ENCODE measurements around the gene POLG. TPM values are rescaled to one million over a fixed set of nuclear protein-coding genes. Genes with fewer than 3 reads are reported as not detected.

The POLG gene
- total and polyA plus RNA-seq, 2 of the 13 experiments (the other 11 are each of a cell fraction or from before 2014, with no cell fraction given) = 26.6 to 35.5 TPM

DNA sequence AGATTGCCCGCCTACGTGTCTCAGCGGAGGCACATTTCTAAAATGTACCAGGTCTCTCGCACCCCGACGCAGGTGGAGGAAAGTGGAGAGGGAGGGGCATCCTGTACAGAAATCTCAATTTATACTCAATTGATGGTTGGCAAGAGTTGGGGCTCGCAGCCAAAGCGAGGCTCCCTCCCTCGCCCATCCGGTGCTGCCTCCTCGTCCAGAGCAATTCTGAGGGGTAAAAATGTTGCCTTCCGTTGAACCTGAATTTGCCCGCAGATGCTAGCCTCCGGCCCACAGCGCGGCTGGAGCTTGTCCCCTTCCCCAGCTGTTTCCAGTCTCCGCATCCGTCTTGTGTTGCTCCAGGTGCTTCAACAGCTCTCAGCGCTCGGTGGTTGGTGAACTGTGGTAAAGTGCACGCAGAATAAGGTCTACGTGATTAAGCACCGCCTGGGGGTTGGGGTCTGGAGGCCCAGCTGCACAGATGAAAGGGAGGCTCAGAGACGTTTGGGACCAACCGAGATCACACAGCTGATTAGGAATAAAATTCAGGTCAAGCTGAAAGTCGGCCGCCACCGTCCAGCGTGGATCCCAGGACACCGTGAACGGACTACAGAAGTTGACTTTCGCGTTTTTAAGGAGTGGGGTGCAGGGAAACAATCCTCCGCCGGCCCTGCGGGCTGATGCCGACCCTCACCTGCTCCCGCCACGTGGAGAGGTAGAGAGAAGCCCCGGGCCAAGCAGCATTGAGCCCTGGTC is 846 bp upstream of the POLG start (continued):
- TF ChIP-seq ZSCAN30 (CRISPR knock-in tag; IDR thresholded peaks at IDR 0.05) (peak; percentile 13; the same call in 1 of the 2 replicates), SP4 (CRISPR knock-in tag; IDR thresholded peaks at IDR 0.05) (peak; percentile 52; the same call in 1 of the 2 replicates), EP300 (IDR thresholded peaks at IDR 0.05; ENCODE audit: low read depth in 2 of 2, low read length in 2 of 2) (no peak), EP300 (CRISPR knock-in tag; IDR thresholded peaks at IDR 0.05; ENCODE audit: borderline replicate concordance) (peak; percentile 39; the same call in 1 of the 2 replicates), KLF9 (CRISPR knock-in tag; IDR thresholded peaks at IDR 0.05; ENCODE audit: low read depth) (no peak), SSRP1 (CRISPR knock-in tag; IDR thresholded peaks at IDR 0.05) (peak; percentile 93; the same call in 1 of the 2 replicates), ATF1 (CRISPR knock-in tag; IDR thresholded peaks at IDR 0.05) (peak; percentile 32), ZNF777 (CRISPR knock-in tag; IDR thresholded peaks at IDR 0.05) (no peak)
- TF ChIP-seq, protein P1, sequence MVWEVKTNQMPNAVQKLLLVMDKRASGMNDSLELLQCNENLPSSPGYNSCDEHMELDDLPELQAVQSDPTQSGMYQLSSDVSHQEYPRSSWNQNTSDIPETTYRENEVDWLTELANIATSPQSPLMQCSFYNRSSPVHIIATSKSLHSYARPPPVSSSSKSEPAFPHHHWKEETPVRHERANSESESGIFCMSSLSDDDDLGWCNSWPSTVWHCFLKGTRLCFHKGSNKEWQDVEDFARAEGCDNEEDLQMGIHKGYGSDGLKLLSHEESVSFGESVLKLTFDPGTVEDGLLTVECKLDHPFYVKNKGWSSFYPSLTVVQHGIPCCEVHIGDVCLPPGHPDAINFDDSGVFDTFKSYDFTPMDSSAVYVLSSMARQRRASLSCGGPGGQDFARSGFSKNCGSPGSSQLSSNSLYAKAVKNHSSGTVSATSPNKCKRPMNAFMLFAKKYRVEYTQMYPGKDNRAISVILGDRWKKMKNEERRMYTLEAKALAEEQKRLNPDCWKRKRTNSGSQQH (CRISPR knock-in tag; IDR thresholded peaks at IDR 0.05; ENCODE audit: low read depth) = peak; percentile 3; the same call in 1 of the 2 replicates

DNA sequence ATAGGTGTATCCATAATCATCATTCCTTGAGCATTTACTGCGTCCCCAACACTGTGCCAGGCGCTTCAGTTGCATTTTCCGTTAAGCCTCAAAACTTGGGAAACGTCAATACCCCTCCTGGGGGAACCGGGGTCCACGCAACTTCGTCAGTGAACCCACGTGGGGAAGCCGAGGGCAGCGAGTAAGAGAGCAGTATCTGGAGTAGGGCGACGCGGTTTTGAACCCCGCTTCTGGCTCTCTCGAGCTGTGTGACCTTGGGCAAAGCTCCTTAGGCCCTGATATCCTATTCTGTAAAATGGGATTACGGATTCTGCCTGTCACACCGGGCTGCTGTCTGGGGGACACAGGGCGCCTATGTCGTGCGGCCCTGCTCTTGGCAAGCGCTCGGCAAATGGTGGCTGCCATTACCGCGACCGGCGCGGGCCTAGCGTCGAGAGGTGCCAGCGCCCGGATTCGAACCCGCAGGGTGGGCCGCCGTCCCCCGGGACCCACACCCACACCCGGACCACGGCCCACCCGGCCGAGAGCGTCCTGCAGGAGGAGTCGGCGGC is 590 bp downstream of the POLG start:
- in situ Hi-C loops (cut with HindIII; ENCODE audit: extremely low pct_ligation_motif_present, low pct_unique_long_range_greater_than_20kb) = no loop called here
- intact Hi-C loops (cut with micrococcal nuclease; ENCODE audit: unreplicated experiment) = loop anchor here (1.0 kb wide), 1 partner anchor 91 kb away; the partner anchor contains the start of gene FANCI
- ATAC-seq (no peak), FAIRE-seq (no peak), DNase-seq (ENCODE audit: low spot score) (no peak)
- Histone ChIP-seq H3K36me3 (replicated peaks in 1 of 2; ENCODE audit: control insufficient read depth in 1 of 2, insufficient read depth in 2 of 2, low read length in 2 of 2) (peaks cover 19 to 36% of the 10 kb centered on the region in 2 experiments), H3K27ac (ENCODE audit: extremely low read length, insufficient read depth, low read length) (peak overlapping the region; percentile 83), H3K4me1 (ENCODE audit: insufficient read depth, low read length) (peaks cover 57% of the 10 kb centered on the region), H3K27me3 (ENCODE audit: control insufficient read depth in 1 of 2, insufficient read depth in 2 of 2, low read length in 2 of 2) (peaks cover 0 to 5% of the 10 kb centered on the region in 2 experiments; a peak in 1 of 5 replicates), H4K20me1 (ENCODE audit: insufficient read depth, low read length) (peaks cover 7% of the 10 kb centered on the region; the same call in 1 of the 2 replicates), H3K4me3 (replicated peaks in 1 of 3; ENCODE audit: insufficient read depth in 1 of 3, low read depth in 2 of 3, low read length in 3 of 3) (peak overlapping the region; percentile 86 to 91 (median 88)), H3K79me2 (ENCODE audit: insufficient read depth, low read length) (peaks cover 27% of the 10 kb centered on the region), H3K9ac (ENCODE audit: insufficient read depth, low read depth, low read length) (peak overlapping the region; percentile 85), H3K4me2 (ENCODE audit: low read depth, low read length) (peak overlapping the region; percentile 92), H3K9me3 (ENCODE audit: low read length) (no peaks in the 10 kb centered on the region), H2AFZ (ENCODE audit: low read length) (no peak overlapping the region)
- CTCF ChIA-PET (ENCODE audit: low intra/inter-chr PET ratio, low total read pairs) = no interaction called here
- POLR2A ChIA-PET = interaction anchor here (1.0 to 1.2 kb wide), 3 partner anchors 12 to 245 kb away, joined by 3 to 9 read pairs (median 3); partner anchors contain the start of gene ABHD2
- WGBS (ENCODE audit: low lambda C conversion rate) = under 1% methylated on average over 27 of the region's 43 CpGs
- BruUV-seq (replicated peaks) = no TSS peak
- TF ChIP-seq ONECUT2 (CRISPR knock-in tag; IDR thresholded peaks at IDR 0.05) = no peak
- TF ChIP-seq KDM5B (CRISPR knock-in tag; IDR thresholded peaks at IDR 0.05; ENCODE audit: borderline replicate concordance) = no peak
- no peak for TF ChIP-seq ZNF782 (CRISPR knock-in tag; IDR thresholded peaks at IDR 0.05; ENCODE audit: borderline replicate concordance)
- peak; percentile 67 for TF ChIP-seq YY1 (IDR thresholded peaks at IDR 0.05; ENCODE audit: insufficient read depth, insufficient replicate concordance, low read depth, low read length)
- TF ChIP-seq DNMT3B (CRISPR knock-in tag; conservative IDR thresholded peaks at IDR 0.05) = 0 out of 2 replicates have a peak, but pooled peaks have one; percentile 5
- TF ChIP-seq ADNP (CRISPR knock-in tag; IDR thresholded peaks at IDR 0.05) = 0 out of 2 replicates have a peak, but pooled peaks have one; percentile 16
- TF ChIP-seq, protein P2, sequence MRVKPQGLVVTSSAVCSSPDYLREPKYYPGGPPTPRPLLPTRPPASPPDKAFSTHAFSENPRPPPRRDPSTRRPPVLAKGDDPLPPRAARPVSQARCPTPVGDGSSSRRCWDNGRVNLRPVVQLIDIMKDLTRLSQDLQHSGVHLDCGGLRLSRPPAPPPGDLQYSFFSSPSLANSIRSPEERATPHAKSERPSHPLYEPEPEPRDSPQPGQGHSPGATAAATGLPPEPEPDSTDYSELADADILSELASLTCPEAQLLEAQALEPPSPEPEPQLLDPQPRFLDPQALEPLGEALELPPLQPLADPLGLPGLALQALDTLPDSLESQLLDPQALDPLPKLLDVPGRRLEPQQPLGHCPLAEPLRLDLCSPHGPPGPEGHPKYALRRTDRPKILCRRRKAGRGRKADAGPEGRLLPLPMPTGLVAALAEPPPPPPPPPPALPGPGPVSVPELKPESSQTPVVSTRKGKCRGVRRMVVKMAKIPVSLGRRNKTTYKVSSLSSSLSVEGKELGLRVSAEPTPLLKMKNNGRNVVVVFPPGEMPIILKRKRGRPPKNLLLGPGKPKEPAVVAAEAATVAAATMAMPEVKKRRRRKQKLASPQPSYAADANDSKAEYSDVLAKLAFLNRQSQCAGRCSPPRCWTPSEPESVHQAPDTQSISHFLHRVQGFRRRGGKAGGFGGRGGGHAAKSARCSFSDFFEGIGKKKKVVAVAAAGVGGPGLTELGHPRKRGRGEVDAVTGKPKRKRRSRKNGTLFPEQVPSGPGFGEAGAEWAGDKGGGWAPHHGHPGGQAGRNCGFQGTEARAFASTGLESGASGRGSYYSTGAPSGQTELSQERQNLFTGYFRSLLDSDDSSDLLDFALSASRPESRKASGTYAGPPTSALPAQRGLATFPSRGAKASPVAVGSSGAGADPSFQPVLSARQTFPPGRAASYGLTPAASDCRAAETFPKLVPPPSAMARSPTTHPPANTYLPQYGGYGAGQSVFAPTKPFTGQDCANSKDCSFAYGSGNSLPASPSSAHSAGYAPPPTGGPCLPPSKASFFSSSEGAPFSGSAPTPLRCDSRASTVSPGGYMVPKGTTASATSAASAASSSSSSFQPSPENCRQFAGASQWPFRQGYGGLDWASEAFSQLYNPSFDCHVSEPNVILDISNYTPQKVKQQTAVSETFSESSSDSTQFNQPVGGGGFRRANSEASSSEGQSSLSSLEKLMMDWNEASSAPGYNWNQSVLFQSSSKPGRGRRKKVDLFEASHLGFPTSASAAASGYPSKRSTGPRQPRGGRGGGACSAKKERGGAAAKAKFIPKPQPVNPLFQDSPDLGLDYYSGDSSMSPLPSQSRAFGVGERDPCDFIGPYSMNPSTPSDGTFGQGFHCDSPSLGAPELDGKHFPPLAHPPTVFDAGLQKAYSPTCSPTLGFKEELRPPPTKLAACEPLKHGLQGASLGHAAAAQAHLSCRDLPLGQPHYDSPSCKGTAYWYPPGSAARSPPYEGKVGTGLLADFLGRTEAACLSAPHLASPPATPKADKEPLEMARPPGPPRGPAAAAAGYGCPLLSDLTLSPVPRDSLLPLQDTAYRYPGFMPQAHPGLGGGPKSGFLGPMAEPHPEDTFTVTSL (CRISPR knock-in tag; IDR thresholded peaks at IDR 0.05; ENCODE audit: borderline replicate concordance) = peak; percentile 5; the same call in 1 of the 2 replicates

All from HepG2 (cell line).